ENCODE data around the gene OR2Y1.
"Not testable (repeated sequence)": the region's sequence is repeated elsewhere in the genome, so short reads cannot be mapped to it uniquely, and the experiment has no call there.

GRCh38 chr5:180700440-180700839 lies 39.4 kb downstream of the OR2Y1 start:
- TF ChIP-seq EP300, CTCF (IDR thresholded peaks at IDR 0.05): not testable (repeated sequence)
